H1 (cell line): ENCODE measurements around the gene BAG2. TPM values are rescaled to one million over a fixed set of nuclear protein-coding genes. Genes with fewer than 3 reads are reported as not detected.

ENCODE experiments used
- CHD7 ChIP-seq: fragments of 300-600 bp; sonication (generic); IDR thresholded peaks from 2 replicates; pipeline ENCODE4 v1.7.1; 2012; ENCODE audit warnings: low read length, moderate library complexity, mild to moderate bottlenecking, inconsistent platforms; ENCODE audit not compliant: insufficient replicate concordance
- GABPA ChIP-seq: IDR thresholded peaks from 2 replicates; pipeline ENCODE4 v1.6.1; 2011; ENCODE audit warnings: mild to moderate bottlenecking, low read length, moderate library complexity, borderline replicate concordance; ENCODE audit not compliant: insufficient read depth
- RAD21 ChIP-seq, 2 experiments: IDR thresholded peaks in 1 of 2; conservative IDR thresholded peaks in 1 of 2; 2 replicates each; pipeline ENCODE4 v1.6.1; 2011; ENCODE audit warnings: low read depth in 2 of 2, low read length in 2 of 2, improper control_type of control experiment in 1 of 2, inconsistent platforms in 1 of 2, mild to moderate bottlenecking in 1 of 2, moderate library complexity in 1 of 2
- SIRT6 ChIP-seq: IDR thresholded peaks from one replicate; pipeline ENCODE4 v1.7.1; 2012; ENCODE audit warnings: low read length, inconsistent platforms
- SRF ChIP-seq: IDR thresholded peaks from 2 replicates; pipeline ENCODE4 v1.6.1; 2011; ENCODE audit warnings: mild to moderate bottlenecking, low read depth, low read length, moderate library complexity
- TBP ChIP-seq: IDR thresholded peaks from 2 replicates; pipeline ENCODE4 v1.6.1; 2011; ENCODE audit warnings: low read depth, low read length, improper control_type of control experiment
- polyA plus RNA-seq, 7 experiments: library from polyadenylated mRNA; depleted of rRNA in 3 of 7; stranded (reverse) in 5 of 7; unstranded in 2 of 7; fragments of >200 nt in 5 of 7; fragments of 200-250 nt in 2 of 7; gene quantifications; 1 replicate in 5 of 7; 2 replicates in 1 of 7; 4 replicates in 1 of 7; pipeline versions ENCODE4 v1.2.1 to v1.2.3, GENCODE V29; 2011 to 2013; ENCODE audit warnings: missing spikeins in 2 of 7, mixed read lengths in 2 of 7
- total RNA-seq: library from RNA; stranded (reverse); fragmentation: NEBNext Ultra II Directional; extraction: Animal tissue kit (Norgen Biotek cat#: 25700); gene quantifications from 2 replicates; pipeline ENCODE4 v1.2.1, GENCODE V29; 2021

BAG2 gene
- total and polyA plus RNA-seq, 2 of the 8 experiments (the other 6 are each of a cell fraction or from before 2014, with no cell fraction given) = 4.4 to 7.4 TPM

DNA sequence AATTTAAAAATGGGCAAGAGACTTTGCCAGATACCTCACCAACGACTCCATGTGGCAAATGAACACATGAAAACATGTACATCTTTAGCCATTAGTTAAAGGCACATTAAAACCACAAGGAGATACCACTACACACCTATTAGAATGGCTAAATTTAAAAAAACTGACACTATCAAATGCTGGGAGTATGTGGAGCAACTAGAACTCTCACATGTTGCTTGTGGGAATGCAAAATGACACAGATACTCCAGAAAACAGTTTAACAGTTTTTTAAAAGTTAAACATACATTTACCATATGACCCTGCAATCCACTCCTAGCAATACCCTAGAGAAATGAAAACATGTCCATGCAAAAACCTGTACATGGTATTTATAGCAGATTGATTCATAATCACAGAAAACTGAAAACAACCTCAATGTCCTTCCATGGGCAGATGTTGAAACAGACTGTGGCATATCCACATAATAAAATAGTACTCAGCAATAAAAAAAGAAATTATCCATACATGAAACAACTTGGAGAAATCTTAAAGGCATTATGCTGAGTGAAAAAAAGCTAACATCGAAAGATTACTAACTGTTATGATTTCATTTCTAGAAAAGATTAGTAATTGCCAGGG is 48.1 kb downstream of the BAG2 start (continued):
- TF ChIP-seq CHD7 (no peak), SIRT6 (no peak), GABPA (no peak), TBP (no peak), SRF (no peak), RAD21 (IDR thresholded peaks at IDR 0.05 in 1 of 2, conservative IDR thresholded peaks at IDR 0.05 in 1 of 2; ENCODE audit: low read depth in 2 of 2, low read length in 2 of 2) (no peak)
- TF ChIP-seq, all 59 proteins: peak for 0
